Mucosa of rectum (tissue), 2 donors: ENCODE data around the gene TSPY4.
"Not testable (repeated sequence)": the region's sequence is repeated elsewhere in the genome, so short reads cannot be mapped to it uniquely, and the experiment has no call there.

Experiments used
- H3K27ac ChIP-seq, 2 donors: one replicate each; pipeline ENCODE4 v1.7.0; 2013; ENCODE audit warnings: inconsistent platforms in 2 of 2, low read depth in 2 of 2, low read length in 2 of 2
- H3K27me3 ChIP-seq, 2 donors: one replicate each; pipeline ENCODE4 v1.7.0; 2013; ENCODE audit warnings: low read length in 2 of 2; ENCODE audit not compliant: control insufficient read depth in 2 of 2, insufficient read depth in 2 of 2
- H3K36me3 ChIP-seq, 2 donors: one replicate each; pipeline ENCODE4 v1.7.0; 2013; ENCODE audit warnings: low read length in 2 of 2; ENCODE audit not compliant: control insufficient read depth in 2 of 2, insufficient read depth in 2 of 2
- H3K4me1 ChIP-seq, 2 donors: one replicate each; pipeline ENCODE4 v1.7.0; 2013; ENCODE audit warnings: low read length in 2 of 2, mild to moderate bottlenecking in 1 of 2; ENCODE audit not compliant: control insufficient read depth in 2 of 2, insufficient read depth in 2 of 2
- H3K4me3 ChIP-seq, 2 donors: one replicate each; pipeline ENCODE4 v1.7.0; 2013; ENCODE audit warnings: low read length in 2 of 2
- H3K9ac ChIP-seq, 2 donors: one replicate each; pipeline ENCODE4 v1.7.0; 2013; ENCODE audit warnings: low read length in 2 of 2, low read depth in 1 of 2, mild to moderate bottlenecking in 1 of 2
- H3K9me3 ChIP-seq, 2 donors: one replicate each; pipeline ENCODE4 v1.7.0; 2013; ENCODE audit warnings: low read length in 2 of 2; ENCODE audit not compliant: control insufficient read depth in 2 of 2
- donor health status: healthy.
- donor health status: Normal muscosa, but diverticular disease.

Gene TSPY4, protein sequence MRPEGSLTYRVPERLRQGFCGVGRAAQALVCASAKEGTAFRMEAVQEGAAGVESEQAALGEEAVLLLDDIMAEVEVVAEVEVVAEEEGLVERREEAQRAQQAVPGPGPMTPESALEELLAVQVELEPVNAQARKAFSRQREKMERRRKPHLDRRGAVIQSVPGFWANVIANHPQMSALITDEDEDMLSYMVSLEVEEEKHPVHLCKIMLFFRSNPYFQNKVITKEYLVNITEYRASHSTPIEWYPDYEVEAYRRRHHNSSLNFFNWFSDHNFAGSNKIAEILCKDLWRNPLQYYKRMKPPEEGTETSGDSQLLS

DNA sequence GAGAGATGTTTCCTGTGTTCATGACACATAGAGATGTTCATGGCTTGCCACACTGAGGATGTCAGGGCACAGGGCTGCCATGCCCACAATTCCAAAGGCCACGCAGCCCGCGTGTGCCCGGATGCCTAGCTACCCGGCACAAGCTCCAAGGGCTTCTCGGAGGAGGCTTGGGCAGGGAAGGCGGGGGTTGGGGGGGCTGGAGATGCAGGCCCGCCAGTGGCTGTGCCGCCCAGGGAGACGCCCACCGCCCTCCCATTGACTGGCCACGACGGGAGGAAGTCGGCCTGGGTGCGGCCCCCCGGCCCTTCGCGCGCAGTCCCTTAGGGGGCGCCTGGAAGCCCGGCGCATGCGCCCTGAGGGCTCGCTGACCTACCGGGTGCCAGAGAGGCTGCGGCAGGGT, at the start of gene TSPY4:
Gene TSPY4, plus strand, starts transcription at position 301 of the 400 bp plus-strand sequence. Its CDS starts 46 bp downstream, at position 347.
- not testable (repeated sequence) for H3K9me3 ChIP-seq, H3K27me3 ChIP-seq, H3K36me3 ChIP-seq, H3K4me3 ChIP-seq, H3K4me1 ChIP-seq, H3K27ac ChIP-seq, H3K9ac ChIP-seq

DNA sequence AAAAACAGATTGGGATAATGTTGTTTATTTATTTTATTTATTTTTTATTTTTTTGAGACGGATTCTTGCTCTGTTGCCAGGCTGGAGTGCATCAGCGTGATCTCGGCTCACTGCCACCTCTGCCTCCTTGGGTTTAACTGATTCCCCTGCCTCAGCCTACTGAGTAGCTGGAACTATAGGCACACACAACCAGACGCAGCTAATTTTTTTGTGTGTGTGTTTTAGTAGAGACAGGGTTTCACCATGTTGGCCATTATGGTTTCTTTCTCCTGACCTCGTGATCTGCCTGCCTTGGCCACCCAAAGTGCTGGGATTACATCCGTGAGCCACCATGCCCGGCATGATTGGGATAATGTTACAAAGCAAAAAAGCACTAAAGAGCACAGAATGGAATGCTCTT, 16.3 kb upstream of the TSPY4 start:
- no peak overlapping the region for H3K9ac ChIP-seq
- H3K27me3 ChIP-seq: no peaks in the 10 kb centered on the region
- H3K36me3 ChIP-seq: no peaks in the 10 kb centered on the region
- H3K4me3 ChIP-seq: no peak overlapping the region
- no peaks in the 10 kb centered on the region for H3K4me1 ChIP-seq
- no peaks in the 10 kb centered on the region for H3K9me3 ChIP-seq
- H3K27ac ChIP-seq: no peak overlapping the region

DNA sequence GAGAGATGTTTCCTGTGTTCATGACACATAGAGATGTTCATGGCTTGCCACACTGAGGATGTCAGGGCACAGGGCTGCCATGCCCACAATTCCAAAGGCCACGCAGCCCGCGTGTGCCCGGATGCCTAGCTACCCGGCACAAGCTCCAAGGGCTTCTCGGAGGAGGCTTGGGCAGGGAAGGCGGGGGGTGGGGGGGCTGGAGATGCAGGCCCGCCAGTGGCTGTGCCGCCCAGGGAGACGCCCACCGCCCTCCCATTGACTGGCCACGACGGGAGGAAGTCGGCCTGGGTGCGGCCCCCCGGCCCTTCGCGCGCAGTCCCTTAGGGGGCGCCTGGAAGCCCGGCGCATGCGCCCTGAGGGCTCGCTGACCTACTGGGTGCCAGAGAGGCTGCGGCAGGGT, 20.2 kb downstream of the TSPY4 start, which contains the start of gene TSPY8:
Gene TSPY8, plus strand, starts transcription at position 301 of the 400 bp plus-strand sequence. Its CDS starts 46 bp downstream, at position 347.
- H3K4me1 ChIP-seq, H3K27me3 ChIP-seq, H3K4me3 ChIP-seq, H3K9ac ChIP-seq, H3K27ac ChIP-seq, H3K9me3 ChIP-seq, H3K36me3 ChIP-seq: not testable (repeated sequence)
